Activated CD8-positive, alpha-beta memory T cell treated with anti-CD3 and anti-CD28 coated beads, Interleukin-2, amount 50 U/mL, for 48 hours (primary cell): ENCODE results near the gene IRGC.
"Not testable (repeated sequence)": the region's sequence is repeated elsewhere in the genome, so short reads cannot be mapped to it uniquely, and the experiment has no call there.

ENCODE experiments used
- DNase-seq: peaks from one replicate; pipeline ENCODE4 v3.0.0-alpha.2; 2020

The IRGC gene

DNA sequence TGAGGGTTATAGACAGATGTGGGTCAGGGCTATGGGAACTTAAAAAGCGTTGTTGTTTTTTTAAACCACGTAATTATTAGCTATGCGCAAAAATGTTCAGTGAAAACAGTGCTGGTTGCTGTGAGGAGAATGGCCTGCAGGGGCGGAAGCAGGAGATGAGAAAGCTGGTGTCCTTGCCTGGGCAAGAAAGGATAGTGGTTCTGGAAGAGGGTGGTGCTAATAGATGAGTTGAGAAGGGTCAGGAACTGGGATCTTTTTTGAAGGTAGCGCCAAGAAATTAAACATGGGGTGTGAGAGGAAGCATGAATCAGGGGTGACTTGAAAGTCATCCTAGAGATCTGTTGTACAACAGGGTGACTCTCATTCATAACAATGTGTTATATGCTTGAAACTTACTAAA is 43.6 kb downstream of the IRGC start:
- no peak for DNase-seq

DNA sequence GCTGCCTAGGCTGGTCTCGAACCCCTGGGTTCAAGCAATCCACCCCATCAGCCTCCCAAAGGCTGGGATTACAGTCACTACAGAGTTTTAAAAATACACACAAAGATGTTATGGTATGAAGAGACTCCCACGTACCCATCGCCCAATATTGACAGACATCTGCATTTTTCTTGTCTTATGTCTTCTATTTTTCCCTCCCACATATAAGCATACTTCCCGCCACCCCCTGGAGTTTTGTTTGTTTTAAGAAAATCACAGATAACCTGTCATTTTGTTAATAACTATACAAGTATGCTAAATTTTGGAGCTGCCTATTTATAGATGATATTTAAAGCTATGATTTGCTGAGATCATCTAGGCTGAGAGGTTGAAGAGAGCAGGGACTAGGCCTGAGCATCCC is 45.1 kb downstream of the IRGC start:
- no peak for DNase-seq

DNA sequence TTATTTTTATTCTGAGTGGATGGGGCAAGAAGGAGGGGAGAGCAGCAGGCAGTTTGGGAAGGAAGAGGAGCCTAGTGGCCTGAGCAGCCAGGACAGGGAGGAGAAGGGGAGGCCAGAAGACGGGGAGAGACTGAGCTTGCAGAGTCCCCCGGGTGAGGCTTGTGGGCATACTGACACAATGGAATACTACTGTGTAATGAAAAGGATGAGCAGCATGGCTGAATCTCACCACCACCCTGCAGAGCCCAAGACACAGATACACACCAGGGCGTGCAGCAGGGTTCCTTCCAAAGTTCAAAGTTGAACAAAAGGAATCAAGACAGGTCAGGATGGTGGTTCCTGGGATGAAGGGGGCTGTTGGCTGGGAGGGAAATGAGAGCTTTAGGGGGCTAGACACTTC is 46.9 kb downstream of the IRGC start:
- DNase-seq, result no peak

DNA sequence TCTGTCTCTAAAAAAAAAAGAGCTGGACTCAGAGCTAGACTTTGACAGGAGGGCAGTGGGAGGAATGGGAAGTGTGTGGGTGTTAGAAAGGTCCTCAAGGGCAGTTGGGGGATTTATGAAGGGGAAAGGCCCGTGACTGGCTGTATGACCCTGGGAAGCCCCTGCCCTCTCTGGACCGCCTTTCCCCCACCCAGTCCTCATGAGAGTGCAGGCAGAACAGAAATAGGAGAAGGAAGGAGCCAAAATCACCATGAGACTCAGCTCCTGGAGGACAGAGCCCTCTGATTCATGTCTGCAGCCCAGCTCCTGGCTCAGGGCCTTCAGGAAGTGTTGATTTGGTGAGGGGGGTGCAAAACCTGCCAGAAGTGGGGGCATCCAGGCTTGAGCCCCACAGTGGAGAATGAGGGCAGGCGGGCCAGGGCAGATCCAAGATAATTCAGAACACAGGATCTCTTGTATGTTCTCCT is 47.6 kb downstream of the IRGC start:
- DNase-seq, result no peak

DNA sequence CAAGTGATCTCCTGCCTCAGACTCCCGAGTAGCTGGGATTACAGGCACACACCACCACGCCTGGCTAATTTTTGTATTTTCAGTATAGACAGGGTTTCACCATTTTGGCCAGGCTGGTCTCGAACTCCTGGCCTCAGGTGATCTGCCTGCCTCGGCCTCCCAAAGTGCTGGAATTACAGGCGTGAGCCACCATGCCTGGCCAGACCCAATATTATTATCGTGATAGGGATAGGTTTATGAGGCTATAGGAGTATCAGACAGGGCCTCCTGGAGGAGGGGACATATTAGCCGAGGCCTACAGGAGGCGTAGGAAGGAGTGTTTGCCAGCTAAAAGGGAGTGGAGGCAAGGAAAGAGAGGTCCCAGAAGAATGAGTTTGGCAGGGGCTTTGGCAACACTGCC is 48.8 kb downstream of the IRGC start:
- not testable (repeated sequence) for DNase-seq

DNA sequence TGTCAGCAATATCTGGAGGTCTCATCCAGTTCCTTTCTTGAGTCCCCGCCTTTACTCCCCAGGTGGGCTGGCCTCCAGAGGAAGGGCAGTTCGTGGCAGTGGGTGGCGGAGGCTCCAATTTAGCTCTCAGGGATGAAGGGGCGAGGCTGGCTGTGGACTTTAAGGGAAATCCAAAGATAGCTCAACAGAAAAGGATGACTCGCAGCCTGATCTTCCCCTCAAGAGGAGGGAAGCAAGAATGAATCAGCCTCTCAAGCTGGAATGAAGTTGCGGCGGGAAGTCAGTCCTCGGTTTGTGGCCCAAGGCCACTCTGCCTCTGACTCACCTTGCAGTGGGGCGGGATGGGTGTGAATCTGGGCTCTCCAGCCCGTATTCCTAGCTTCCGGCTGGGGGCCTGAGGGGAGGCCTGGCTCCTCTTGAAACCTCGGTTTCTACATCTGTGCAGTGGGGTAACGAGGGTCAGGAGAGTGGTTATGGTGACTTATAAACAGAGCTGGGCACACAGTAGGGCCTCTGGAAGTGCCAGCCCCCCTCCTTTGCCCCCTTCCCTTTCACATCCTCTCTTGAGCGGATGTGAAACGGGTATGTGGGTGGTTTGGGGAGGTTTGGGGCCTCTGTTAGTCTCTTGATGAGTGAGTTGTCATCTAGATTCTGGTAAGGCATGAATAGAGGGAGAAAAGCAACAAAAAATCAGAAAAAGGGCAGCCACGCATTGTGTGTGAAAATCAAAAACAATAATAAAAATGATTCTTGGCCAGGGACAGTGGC is 49.4 kb downstream of the IRGC start:
- DNase-seq, result peak; percentile 88

DNA sequence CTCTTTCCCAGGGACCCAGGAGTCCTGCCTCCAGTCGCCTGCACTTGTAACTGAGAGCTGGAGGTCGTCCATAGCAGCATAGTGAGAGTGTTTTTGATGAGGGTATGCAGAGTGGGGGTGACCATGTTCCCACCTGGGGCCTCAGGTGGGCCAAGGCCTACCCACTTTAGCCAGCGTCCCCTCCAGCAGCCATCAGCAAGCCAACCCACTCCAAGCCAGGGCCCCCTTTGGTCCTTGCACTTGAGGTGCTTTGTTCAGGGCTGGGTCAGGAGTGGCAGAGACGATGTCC is 50.8 kb downstream of the IRGC start:
- no peak for DNase-seq

DNA sequence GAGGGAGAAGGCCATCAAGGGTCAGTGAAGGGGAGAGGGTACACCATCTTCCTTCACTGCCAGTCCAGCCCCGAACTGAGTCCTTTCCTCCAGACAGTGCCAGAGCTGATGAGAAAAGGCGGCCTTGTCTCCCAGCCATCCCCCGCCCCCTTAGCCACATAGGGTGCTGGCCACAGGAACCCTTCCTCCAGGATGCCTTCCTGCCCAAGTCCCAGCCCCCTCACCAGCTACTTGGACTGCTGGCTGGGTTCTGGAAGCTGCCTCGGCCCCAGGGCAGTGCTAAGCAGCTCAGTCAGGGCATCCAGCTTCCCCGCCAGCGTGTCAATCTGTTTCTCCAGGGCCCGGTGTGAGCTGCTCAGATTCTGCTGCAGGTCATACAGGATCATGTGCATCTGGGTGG is 51.4 kb downstream of the IRGC start:
- no peak for DNase-seq

DNA sequence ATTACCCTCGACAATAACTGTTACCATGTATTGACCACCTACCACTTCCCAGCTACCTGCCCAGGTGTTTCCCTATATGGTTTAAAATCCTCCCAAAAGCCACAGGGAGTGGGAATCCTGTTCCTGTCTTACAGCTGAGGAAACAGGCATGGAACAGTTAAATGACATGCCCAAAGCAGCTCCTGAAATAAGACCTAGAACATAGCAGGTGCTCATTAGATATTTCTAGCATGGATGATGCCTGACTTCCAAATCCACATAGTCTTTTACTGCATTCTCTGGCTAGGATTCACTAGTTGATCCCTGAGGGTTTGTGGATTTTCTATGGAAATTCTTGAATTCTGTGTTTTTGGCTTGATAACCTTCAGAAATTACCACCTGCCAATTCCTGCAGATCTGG is 51.9 kb downstream of the IRGC start:
- DNase-seq, result no peak

DNA sequence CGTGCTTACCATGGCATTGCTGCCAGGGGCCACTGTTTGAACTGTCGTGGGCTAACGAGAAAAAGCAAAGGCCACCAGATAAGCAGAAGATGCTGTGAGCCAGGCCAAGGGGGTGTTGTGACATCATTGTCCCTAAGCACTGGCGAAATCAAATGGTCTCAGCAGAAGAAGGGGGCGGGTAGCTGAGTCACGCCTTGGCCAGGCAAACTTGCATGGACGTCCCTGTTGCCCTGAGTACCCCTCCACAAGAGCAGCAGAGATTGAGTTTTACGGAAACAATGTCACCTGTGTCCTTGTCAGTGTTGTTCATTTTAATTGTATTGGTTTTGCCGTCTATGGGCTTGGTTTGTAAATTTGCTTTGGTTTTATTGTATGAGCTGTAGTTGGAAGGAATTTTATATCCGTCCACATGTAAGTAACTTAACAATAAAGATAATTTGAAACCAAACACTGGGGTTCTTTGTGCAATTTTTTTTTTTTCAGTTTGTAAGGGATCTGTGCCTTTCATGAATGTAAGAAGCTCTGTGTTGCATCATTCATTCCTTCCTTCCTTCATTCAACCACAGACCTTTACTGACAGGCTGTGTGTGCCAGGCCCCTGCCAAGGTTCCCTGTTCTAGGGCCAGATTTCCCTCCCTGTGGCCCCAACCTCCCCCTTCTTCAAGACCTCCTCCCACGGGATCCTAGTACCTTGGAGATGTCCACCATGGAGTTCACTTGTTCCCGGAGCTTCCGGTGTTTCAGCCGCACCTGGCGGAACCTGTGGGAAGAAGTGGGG is 52.6 kb downstream of the IRGC start:
- DNase-seq, result no peak

DNA sequence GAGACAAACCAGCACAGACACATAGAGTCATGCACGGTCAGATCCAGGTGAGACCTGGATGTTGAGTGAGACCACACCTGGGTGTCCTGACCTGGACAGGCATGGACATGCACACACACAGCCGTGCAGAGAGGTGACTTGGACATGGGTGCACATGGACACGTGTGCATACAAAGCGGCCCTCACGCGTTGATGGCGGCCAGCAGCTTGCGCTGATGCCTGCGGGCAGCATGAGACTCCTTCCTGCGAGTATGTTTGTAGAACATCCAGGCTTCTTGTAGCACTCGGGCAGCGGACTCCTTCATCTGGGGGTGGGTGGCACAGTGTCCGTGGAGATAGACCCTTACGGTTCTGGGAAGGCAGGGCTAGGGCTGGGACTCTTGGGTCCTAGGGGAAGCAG is 53.4 kb downstream of the IRGC start:
- no peak for DNase-seq
